ENCODE data around the gene COL4A1.

The COL4A1 gene

DNA sequence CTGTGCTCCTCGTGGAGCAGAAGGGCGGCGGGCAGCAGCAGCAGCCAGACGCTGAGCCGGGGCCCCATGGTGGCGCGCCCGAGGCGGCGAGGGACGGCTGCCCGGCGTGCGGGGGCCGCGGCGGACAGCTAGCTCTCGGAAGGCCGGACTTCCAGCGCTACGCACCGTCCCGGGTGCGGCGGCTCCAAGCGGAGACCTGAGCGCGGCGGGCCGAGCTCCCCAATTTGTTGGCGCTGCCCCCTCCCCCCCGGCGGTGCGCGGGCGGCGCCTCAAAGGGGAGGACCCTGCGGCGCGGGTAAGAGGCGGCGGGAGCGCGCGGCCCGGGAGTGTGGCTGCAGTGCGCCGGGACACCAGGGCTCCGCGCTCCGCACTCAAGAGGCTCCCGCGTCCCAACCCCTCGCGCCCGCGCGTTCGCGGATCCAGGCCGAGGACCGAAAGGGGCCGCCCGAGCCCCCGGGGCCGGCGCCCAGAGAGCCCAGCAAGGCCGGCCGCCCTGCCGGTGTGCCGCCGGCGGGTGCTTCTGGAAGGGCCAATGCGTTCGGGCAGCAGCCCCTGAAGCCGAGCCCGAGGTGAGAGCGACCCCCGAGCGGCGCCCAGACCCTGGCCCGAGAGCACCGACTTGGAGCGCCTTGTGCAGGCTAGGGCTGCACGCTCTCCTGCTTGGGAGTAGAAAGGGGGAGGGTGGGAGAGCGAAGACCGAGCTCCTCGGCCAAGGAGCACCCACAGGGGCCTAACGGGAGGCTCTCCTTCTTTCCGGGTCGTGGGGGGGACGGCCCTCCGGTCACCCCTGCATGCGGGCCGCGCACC, at the start of gene COL4A1, which contains the start of gene COL4A2:
COL4A1 (minus strand) TSS at position 198 of the 807 bp plus-strand sequence; CDS start at position 68, 130 bp downstream.
COL4A2 (plus strand) TSS at position 325 of the 807 bp plus-strand sequence. CDS start 620 bp downstream, outside the sequence.
- Mint-ChIP-seq H3K27ac (no peak within 1 kb of the TSS), H3K36me3 (no peaks in the 10 kb centered on the region), H3K4me1 (ENCODE audit: low read depth) (peaks cover 16% of the 10 kb centered on the region), H3K27me3 (peaks cover 46% of the 10 kb centered on the region), H3K9me3 (ENCODE audit: low read depth) (no peaks in the 10 kb centered on the region), H3K4me3 (no peak within 1 kb of the TSS)

GRCh38 chr13:110356362-110356761, 49.4 kb upstream of the COL4A1 start:
- no peaks in the 10 kb centered on the region for H3K4me1 Mint-ChIP-seq (ENCODE audit: low read depth)
- no peak overlapping the region for H3K4me3 Mint-ChIP-seq
- peaks cover 10% of the 10 kb centered on the region for H3K27me3 Mint-ChIP-seq
- no peaks in the 10 kb centered on the region for H3K36me3 Mint-ChIP-seq
- H3K9me3 Mint-ChIP-seq (ENCODE audit: low read depth), result no peaks in the 10 kb centered on the region
- no peak overlapping the region for H3K27ac Mint-ChIP-seq

DNA sequence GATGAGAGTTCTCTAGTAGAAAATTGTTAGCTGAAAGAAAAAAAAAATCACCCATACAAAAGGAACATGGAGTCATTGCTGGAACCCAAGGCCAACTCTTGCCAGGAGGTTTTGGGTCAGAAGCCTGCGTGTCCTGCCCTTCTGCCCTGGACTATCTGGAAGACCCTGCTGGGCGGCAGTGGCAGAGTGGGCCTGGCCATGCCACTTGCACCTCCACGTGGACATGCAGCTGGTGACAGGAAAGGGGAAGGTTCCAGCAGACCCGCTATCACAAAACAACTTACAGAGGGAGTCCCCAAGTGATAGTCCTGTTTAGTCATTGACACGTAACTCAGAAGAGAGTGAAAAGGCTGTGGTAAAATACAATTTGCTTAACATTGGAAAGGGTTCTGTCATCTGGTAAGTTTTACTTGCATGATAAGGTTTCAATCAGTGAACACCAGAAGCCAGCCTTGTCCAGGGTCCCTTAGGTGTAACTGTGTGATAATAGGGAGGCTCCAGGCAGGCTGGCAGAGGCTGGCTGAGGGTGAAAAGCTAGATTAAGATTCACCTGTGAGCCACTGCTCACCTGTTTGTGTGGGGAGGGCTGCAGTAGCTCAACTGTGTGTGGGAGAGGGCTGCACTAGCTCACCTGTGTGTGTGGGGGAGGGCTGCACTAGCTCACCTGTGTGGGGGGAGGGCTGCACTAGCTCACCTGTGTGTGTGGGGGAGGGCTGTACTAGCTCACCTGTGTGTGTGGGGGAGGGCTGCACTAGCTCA, 47.9 kb upstream of the COL4A1 start:
- Mint-ChIP-seq H3K27ac (no peak overlapping the region), H3K36me3 (no peaks in the 10 kb centered on the region), H3K4me3 (no peak overlapping the region), H3K9me3 (ENCODE audit: low read depth) (no peaks in the 10 kb centered on the region), H3K4me1 (ENCODE audit: low read depth) (no peaks in the 10 kb centered on the region), H3K27me3 (peaks cover 8% of the 10 kb centered on the region)

DNA sequence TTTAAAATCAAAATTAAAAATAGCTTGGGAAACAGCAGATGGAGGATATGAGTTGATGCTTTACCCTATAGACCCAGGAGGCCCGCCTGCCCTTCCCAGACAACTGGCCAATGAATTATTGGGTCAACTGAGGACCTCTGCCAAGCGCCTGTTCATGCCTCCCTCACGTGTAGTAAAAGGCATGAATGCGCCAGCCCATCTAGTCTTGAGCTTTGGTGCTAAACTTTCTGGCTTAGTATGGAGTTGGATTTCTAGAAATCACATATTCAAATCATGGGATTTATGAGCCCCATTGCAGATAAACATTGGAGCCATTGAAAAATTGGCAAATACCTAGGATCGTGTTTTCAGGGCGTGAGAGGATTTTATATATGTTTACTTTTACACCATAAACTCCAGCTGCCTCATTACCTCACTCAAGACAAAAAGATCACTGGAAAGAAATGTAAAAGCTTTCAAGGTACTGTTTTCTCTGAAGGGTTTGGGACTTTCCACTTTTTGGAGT, 47.2 kb upstream of the COL4A1 start:
- Mint-ChIP-seq H3K9me3 (ENCODE audit: low read depth) (no peaks in the 10 kb centered on the region), H3K36me3 (no peaks in the 10 kb centered on the region), H3K4me3 (no peak overlapping the region), H3K27ac (no peak overlapping the region), H3K27me3 (peaks cover 8% of the 10 kb centered on the region), H3K4me1 (ENCODE audit: low read depth) (no peaks in the 10 kb centered on the region)

DNA sequence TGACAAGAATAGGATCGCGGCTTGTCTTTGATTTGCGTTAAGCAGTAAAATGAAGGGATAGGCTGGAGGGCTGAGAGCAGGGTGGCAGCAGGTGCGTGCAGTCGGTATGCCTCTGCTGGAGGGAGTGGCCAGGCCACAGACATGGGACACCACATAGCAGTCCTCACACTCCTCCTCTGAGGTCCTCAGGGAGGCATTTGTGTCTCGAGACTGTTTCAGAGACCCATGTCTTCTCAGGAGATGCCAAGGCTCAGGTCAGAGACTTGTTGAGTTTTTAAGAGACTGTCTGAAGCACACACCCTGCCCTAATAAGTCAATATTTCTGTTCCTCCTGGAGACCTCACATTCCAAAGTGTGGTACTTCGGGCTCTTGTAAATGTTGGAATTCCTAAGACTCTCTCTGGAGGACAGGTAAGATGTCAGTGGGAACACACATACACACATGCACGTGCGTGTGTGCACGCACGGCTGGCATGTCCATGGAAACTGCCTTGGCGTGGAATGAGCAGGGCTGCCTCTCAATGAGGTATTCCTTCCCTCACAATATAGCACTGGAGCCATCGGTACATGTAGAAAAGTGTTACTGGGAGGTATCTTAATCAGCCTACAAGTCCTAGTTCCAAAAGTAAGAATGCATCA, 46.5 kb upstream of the COL4A1 start:
- Mint-ChIP-seq H3K27ac (no peak overlapping the region), H3K36me3 (no peaks in the 10 kb centered on the region), H3K27me3 (peaks cover 8% of the 10 kb centered on the region), H3K4me1 (ENCODE audit: low read depth) (no peaks in the 10 kb centered on the region), H3K4me3 (no peak overlapping the region), H3K9me3 (ENCODE audit: low read depth) (no peaks in the 10 kb centered on the region)

GRCh38 chr13:110352735-110353134, 45.8 kb upstream of the COL4A1 start:
- Mint-ChIP-seq H3K27ac (no peak overlapping the region), H3K36me3 (no peaks in the 10 kb centered on the region), H3K4me1 (ENCODE audit: low read depth) (no peaks in the 10 kb centered on the region), H3K4me3 (no peak overlapping the region), H3K27me3 (peaks cover 8% of the 10 kb centered on the region), H3K9me3 (ENCODE audit: low read depth) (no peaks in the 10 kb centered on the region)

DNA sequence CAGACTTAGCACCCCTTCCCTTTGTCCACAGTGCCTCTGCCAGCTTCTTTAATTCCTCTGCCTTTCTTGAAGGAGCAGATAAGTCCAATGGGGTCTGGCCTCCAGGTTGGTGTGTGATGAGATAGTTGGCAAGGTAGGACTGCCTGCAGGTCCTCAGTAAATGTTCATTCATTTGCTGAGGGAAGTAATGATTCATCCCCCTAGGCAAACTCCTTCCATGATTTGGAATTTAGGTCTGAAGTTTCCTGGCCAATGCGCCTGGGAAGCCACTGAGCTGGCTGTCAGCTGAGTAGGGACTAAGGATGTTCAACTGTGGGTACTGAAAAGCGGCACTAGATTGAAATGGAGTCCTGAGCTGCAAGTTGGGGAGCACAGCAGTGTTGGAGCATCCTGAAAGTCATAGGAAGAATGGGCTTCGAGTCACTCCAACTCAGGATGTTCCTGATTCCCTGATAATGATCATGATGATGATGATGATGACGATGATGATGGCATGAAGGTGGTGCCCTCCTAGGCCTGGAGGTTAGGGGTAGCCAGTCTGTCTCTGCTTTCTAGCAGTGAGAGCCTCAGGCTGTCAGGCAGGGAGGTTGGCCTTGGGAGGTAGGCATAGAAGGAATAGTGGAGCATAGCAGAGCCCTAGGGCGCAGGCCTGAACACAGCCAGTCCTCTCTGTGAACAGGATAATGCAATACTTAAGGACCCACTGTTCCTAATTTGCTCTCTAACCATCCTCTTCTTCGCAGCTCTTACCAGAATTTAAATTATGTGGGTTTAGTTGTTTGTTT, 44.9 kb upstream of the COL4A1 start:
- H3K27ac Mint-ChIP-seq, result no peak overlapping the region
- H3K27me3 Mint-ChIP-seq, result peaks cover 8% of the 10 kb centered on the region
- H3K4me1 Mint-ChIP-seq (ENCODE audit: low read depth), result no peaks in the 10 kb centered on the region
- H3K9me3 Mint-ChIP-seq (ENCODE audit: low read depth), result no peaks in the 10 kb centered on the region
- H3K36me3 Mint-ChIP-seq, result no peaks in the 10 kb centered on the region
- H3K4me3 Mint-ChIP-seq, result no peak overlapping the region

- Mint-ChIP-seq H3K4me1 (ENCODE audit: low read depth) (no peaks in the 10 kb centered on the region), H3K27me3 (peaks cover 8% of the 10 kb centered on the region), H3K4me3 (no peak overlapping the region), H3K27ac (no peak overlapping the region), H3K9me3 (ENCODE audit: low read depth) (no peaks in the 10 kb centered on the region), H3K36me3 (no peaks in the 10 kb centered on the region)
These were observed 43.6 kb upstream of the COL4A1 start for GRCh38 chr13:110350509-110350908.

- Mint-ChIP-seq H3K9me3 (ENCODE audit: low read depth) (no peaks in the 10 kb centered on the region), H3K27ac (no peak overlapping the region), H3K4me1 (ENCODE audit: low read depth) (no peaks in the 10 kb centered on the region), H3K4me3 (no peak overlapping the region), H3K36me3 (no peaks in the 10 kb centered on the region), H3K27me3 (peaks cover 8% of the 10 kb centered on the region)
These were observed 43.1 kb upstream of the COL4A1 start for GRCh38 chr13:110350049-110350448.

GRCh38 chr13:110349239-110349638, 42.3 kb upstream of the COL4A1 start:
- Mint-ChIP-seq H3K36me3 (no peaks in the 10 kb centered on the region), H3K4me3 (no peak overlapping the region), H3K27me3 (peaks cover 8% of the 10 kb centered on the region), H3K4me1 (ENCODE audit: low read depth) (no peaks in the 10 kb centered on the region), H3K27ac (no peak overlapping the region), H3K9me3 (ENCODE audit: low read depth) (no peaks in the 10 kb centered on the region)

DNA sequence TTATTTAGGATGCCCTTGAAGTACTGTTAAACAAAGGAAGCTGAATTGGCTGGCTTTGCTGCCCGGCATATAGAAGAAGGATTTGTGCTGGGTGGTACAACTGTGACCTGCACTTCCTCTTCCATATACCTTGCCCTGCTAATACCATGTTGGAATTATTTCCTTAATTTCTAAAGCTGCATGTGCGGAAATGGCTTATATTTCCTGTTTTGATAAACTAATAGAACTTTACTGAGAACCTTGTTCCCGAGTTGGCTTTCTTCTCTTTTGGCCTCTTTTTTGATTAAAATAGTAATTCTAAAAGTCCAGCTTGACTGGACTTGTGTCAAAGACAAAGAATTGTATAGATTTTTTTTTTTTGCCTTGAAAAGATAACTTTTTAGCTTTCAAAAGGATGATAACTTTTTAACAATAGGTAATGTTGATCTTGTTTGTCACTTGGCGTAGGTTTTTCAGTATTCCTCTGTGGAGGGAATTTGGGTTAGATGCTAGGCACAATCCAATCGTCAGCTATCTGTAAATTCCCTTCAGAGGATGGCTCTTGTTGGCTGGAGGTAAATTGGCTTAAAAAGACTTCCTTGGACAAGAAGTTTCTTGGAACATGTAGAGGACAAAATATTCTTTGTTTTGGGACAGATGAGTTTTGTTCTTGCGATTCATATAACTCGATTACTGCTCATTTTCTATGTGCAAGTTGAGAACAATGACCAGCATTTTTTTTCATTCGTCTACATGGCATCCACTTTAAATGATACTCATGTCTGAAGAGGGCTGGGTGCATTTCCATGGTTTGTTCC, 41.5 kb upstream of the COL4A1 start:
- Mint-ChIP-seq H3K36me3 (no peaks in the 10 kb centered on the region), H3K4me1 (ENCODE audit: low read depth) (no peaks in the 10 kb centered on the region), H3K27me3 (peaks cover 7% of the 10 kb centered on the region), H3K4me3 (no peak overlapping the region), H3K27ac (no peak overlapping the region), H3K9me3 (ENCODE audit: low read depth) (no peaks in the 10 kb centered on the region)

DNA sequence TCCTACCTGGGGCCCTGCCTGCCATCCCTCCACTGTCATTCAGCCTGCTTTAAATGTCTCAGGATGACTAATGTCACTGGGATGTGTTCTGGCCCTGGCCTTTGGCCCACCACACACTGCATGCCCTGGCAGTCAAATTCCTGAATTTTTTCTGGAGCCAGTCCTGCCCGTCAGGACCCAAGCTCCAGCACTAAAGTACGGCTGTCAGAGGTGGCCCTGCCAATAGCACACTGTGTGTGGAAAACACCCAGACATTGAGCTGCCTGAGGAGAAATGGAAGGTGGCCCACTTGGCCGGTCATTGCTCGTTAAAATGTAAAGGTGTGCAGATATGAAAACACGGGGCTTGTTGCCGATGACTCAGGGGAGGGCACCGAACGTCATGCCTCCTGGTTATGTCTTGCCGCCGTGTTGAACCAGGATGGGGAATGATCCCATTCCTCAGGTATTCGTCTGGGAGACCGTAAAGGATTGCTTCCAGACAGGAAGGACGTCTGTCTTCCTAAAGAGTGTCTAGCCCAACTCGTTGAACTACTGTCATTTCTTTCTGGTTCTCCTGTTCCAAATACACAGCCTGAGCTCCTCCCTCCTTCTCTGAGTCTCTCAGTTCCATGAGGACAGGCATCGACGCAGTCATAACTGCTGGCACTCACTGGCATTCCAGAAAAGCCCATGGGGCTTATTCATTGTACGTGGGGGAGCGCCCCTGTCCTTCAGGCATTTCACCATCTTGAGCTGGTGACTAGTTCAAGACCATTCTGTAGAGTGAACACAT, 40.8 kb upstream of the COL4A1 start:
- Mint-ChIP-seq H3K4me3 (no peak overlapping the region), H3K27ac (no peak overlapping the region), H3K27me3 (peaks cover 2% of the 10 kb centered on the region), H3K4me1 (ENCODE audit: low read depth) (no peaks in the 10 kb centered on the region), H3K9me3 (ENCODE audit: low read depth) (no peaks in the 10 kb centered on the region), H3K36me3 (no peaks in the 10 kb centered on the region)

- Mint-ChIP-seq H3K9me3 (ENCODE audit: low read depth) (no peaks in the 10 kb centered on the region), H3K4me3 (no peak overlapping the region), H3K27ac (no peak overlapping the region), H3K27me3 (peaks cover 2% of the 10 kb centered on the region), H3K36me3 (no peaks in the 10 kb centered on the region), H3K4me1 (ENCODE audit: low read depth) (no peaks in the 10 kb centered on the region)
These were observed 40.1 kb upstream of the COL4A1 start for GRCh38 chr13:110347088-110347487.
